HepG2 (cell line): ENCODE data around the gene PTMA. TPM values are rescaled to one million over a fixed set of nuclear protein-coding genes. Genes with fewer than 3 reads are reported as not detected.

Experiments
- CSRNP1 ChIP-seq: sonication (generic); formaldehyde crosslinking; IDR thresholded peaks from 2 replicates; pipeline ENCODE4 v1.8.1; 2023; ENCODE audit warnings: mild to moderate bottlenecking, missing genetic modification reagents
- FOSL2 ChIP-seq: sonication (generic); formaldehyde crosslinking; IDR thresholded peaks from 2 replicates; pipeline ENCODE4 v1.4.0; 2020; ENCODE audit warnings: missing genetic modification reagents
- KDM6A ChIP-seq: IDR thresholded peaks from 2 replicates; pipeline ENCODE4 v1.6.1; 2016; ENCODE audit warnings: low read depth
- MAF1 ChIP-seq: sonication (generic); formaldehyde crosslinking; IDR thresholded peaks from 2 replicates; pipeline ENCODE4 v1.5.0; 2020; ENCODE audit warnings: missing genetic modification reagents, borderline replicate concordance
- MAFF ChIP-seq: IDR thresholded peaks from 2 replicates; pipeline ENCODE4 v1.6.1; 2011; ENCODE audit warnings: low read depth, low read length, improper control_type of control experiment
- NR2F1 ChIP-seq, 2 experiments: fragments of 450-650 bp in 1 of 2; formaldehyde crosslinking in 1 of 2; IDR thresholded peaks; 2 replicates each; pipeline versions ENCODE4 v1.5.0 to v1.6.1; 2016 to 2020; ENCODE audit warnings: mild to moderate bottlenecking in 1 of 2, missing compliant biosample characterization in 1 of 2, missing genetic modification reagents in 1 of 2, moderate library complexity in 1 of 2
- NR2F2 ChIP-seq: IDR thresholded peaks from 2 replicates; pipeline ENCODE4 v1.6.1; 2012; ENCODE audit warnings: low read depth, inconsistent platforms, borderline replicate concordance
- PAF1 ChIP-seq: IDR thresholded peaks from 2 replicates; pipeline ENCODE4 v1.6.1; 2016; ENCODE audit warnings: missing genetic modification reagents, missing compliant biosample characterization
- SIX1 ChIP-seq: sonication (generic); formaldehyde crosslinking; IDR thresholded peaks from 2 replicates; pipeline ENCODE4 v1.4.0; 2020; ENCODE audit warnings: missing genetic modification reagents, borderline replicate concordance
- SP5 ChIP-seq: IDR thresholded peaks from 2 replicates; pipeline ENCODE4 v1.6.1; 2016; ENCODE audit warnings: low read depth, borderline replicate concordance
- STAT6 ChIP-seq: sonication (generic); formaldehyde crosslinking; IDR thresholded peaks from 2 replicates; pipeline ENCODE4 v1.4.0; 2020; ENCODE audit warnings: missing genetic modification reagents, mild to moderate bottlenecking, borderline replicate concordance
- ZBTB42 ChIP-seq: sonication (generic); formaldehyde crosslinking; IDR thresholded peaks from 2 replicates; pipeline ENCODE4 v1.5.0; 2020; ENCODE audit warnings: mild to moderate bottlenecking, missing genetic modification reagents
- ZNF205 ChIP-seq: IDR thresholded peaks from 2 replicates; pipeline ENCODE4 v1.6.1; 2018; ENCODE audit warnings: missing biosample characterization, missing genetic modification reagents
- ZNF441 ChIP-seq: sonication (generic); formaldehyde crosslinking; IDR thresholded peaks from 2 replicates; pipeline ENCODE4 v1.7.0; 2021; ENCODE audit warnings: missing genetic modification reagents, borderline replicate concordance
- ZNF468 ChIP-seq: sonication (generic); formaldehyde crosslinking; IDR thresholded peaks from 2 replicates; pipeline ENCODE4 v1.8.0; 2022; ENCODE audit warnings: mild to moderate bottlenecking, moderate library complexity, missing genetic modification reagents
- ZNF580 ChIP-seq: IDR thresholded peaks from 2 replicates; pipeline ENCODE4 v1.6.1; 2016; ENCODE audit warnings: low read depth, borderline replicate concordance
- ZNF605 ChIP-seq: sonication (generic); formaldehyde crosslinking; IDR thresholded peaks from 2 replicates; pipeline ENCODE4 v1.8.0; 2022; ENCODE audit warnings: mild to moderate bottlenecking, missing genetic modification reagents
- ZNF687 ChIP-seq: sonication (generic); formaldehyde crosslinking; IDR thresholded peaks from 2 replicates; pipeline ENCODE4 v1.5.1; 2020; ENCODE audit warnings: mild to moderate bottlenecking, missing genetic modification reagents, moderate library complexity
- ZNF704 ChIP-seq: sonication (generic); formaldehyde crosslinking; IDR thresholded peaks from 2 replicates; pipeline ENCODE4 v1.8.1; 2023; ENCODE audit warnings: mild to moderate bottlenecking, inconsistent platforms, moderate library complexity, missing genetic modification reagents, borderline replicate concordance
- ZSCAN30 ChIP-seq: sonication (generic); formaldehyde crosslinking; IDR thresholded peaks from 2 replicates; pipeline ENCODE4 v1.5.0; 2020; ENCODE audit warnings: mild to moderate bottlenecking, missing genetic modification reagents
- polyA plus RNA-seq, 8 experiments: library from polyadenylated mRNA; depleted of rRNA in 3 of 8; stranded (reverse) in 7 of 8; unstranded in 1 of 8; fragments of >200 nt; fragmentation: Illumina TruSeq in 4 of 8; extraction: Trizol in 4 of 8; gene quantifications; 2 replicates each; pipeline versions ENCODE4 v1.2.1 to v1.2.3, GENCODE V29; 2011 to 2016; ENCODE audit warnings: low read depth in 4 of 8, missing spikeins in 1 of 8, mixed read lengths in 1 of 8; ENCODE audit not compliant: insufficient read depth in 1 of 8
- total RNA-seq, 5 experiments: library from RNA; depleted of rRNA; stranded (reverse); fragments of >200 nt; fragmentation: Illumina TruSeq; extraction: Trizol; gene quantifications; 2 replicates each; pipeline ENCODE4 v1.2.3, GENCODE V29; 2016; ENCODE audit warnings: low read depth in 1 of 5

PTMA gene
- total and polyA plus RNA-seq, 2 of the 13 experiments (the other 11 are each of a cell fraction or from before 2014, with no cell fraction given): 190 to 1,086 TPM

GRCh38 chr2:231687133-231687852 is 21.0 kb upstream of the PTMA start (continued):
- TF ChIP-seq ZNF704 (CRISPR knock-in tag) (no peak), SIX1 (CRISPR knock-in tag) (peak; percentile 36; the same call in 1 of the 2 replicates), ZNF605 (no peak; the same call in none of the 2 replicates), ZNF468 (no peak), NR2F2 (no peak), ZSCAN30 (no peak), ZNF580 (CRISPR knock-in tag) (peak; percentile 85; the same call in 1 of the 2 replicates), SP5 (no peak), MAF1 (no peak), MAFF (no peak), PAF1 (CRISPR knock-in tag) (no peak), FOSL2 (peak; percentile 55), ZNF205 (peak; percentile 81; the same call in 1 of the 2 replicates), ZBTB42 (CRISPR knock-in tag) (no peak), ZNF441 (CRISPR knock-in tag) (no peak), ZNF687 (peak; percentile 99), STAT6 (no peak), KDM6A (CRISPR knock-in tag) (no peak), NR2F1 (CRISPR knock-in tag; IDR thresholded peaks at IDR 0.05) (peak in 1 of 2 experiments; percentile 74; a peak in 2 of 4 replicates), CSRNP1 (peak; percentile 74; the same call in 1 of the 2 replicates)
